Loucy (cell line): ENCODE results near the gene LHX4.
A peak's percentile ranks its signal among the peaks of the same experiment; 100 is the strongest.

Source experiments
- H2AFZ ChIP-seq: fragments of 200-600 bp; sonication (generic); 2 replicates; pipeline ENCODE4 v1.6.0; 2016; ENCODE audit warnings: antibody characterized with exemption, mild to moderate bottlenecking, low read length, moderate library complexity
- H3F3A ChIP-seq: fragments of 200-600 bp; 2 replicates; pipeline ENCODE4 v1.6.0; 2016; ENCODE audit warnings: antibody characterized with exemption, low read depth, mild to moderate bottlenecking
- H3K27me3 ChIP-seq: fragments of 200-600 bp; sonication (generic); 2 replicates; pipeline ENCODE4 v1.6.1; 2014; ENCODE audit warnings: low read length, mild to moderate bottlenecking; ENCODE audit not compliant: insufficient read depth, poor library complexity, severe bottlenecking
- H3K36me3 ChIP-seq: fragments of 200-600 bp; sonication (generic); 2 replicates; pipeline ENCODE4 v1.6.1; 2016; ENCODE audit warnings: low read length; ENCODE audit not compliant: insufficient read depth
- H3K4me1 ChIP-seq: fragments of 200-600 bp; sonication (generic); 2 replicates; pipeline ENCODE4 v1.5.1; 2014; ENCODE audit warnings: low read length, mild to moderate bottlenecking; ENCODE audit not compliant: insufficient read depth, poor library complexity, severe bottlenecking
- H3K4me2 ChIP-seq: fragments of 200-600 bp; sonication (generic); 2 replicates; pipeline ENCODE4 v1.6.0; 2014; ENCODE audit warnings: antibody characterized with exemption, low read length, low read depth, mild to moderate bottlenecking; ENCODE audit not compliant: poor library complexity, severe bottlenecking
- H3K4me3 ChIP-seq: fragments of 200-600 bp; sonication (generic); 2 replicates; pipeline ENCODE4 v1.5.1; 2014; ENCODE audit warnings: low read length, mild to moderate bottlenecking, mixed read lengths; ENCODE audit not compliant: poor library complexity, severe bottlenecking
- H3K79me2 ChIP-seq: fragments of 200-600 bp; sonication (generic); 2 replicates; pipeline ENCODE4 v1.6.1; 2014; ENCODE audit warnings: low read length; ENCODE audit not compliant: insufficient read depth
- H3K9ac ChIP-seq: fragments of 200-600 bp; sonication (generic); 2 replicates; pipeline ENCODE4 v1.6.0; 2014; ENCODE audit warnings: mild to moderate bottlenecking, low read depth, low read length, moderate library complexity; ENCODE audit not compliant: poor library complexity, severe bottlenecking
- H3K9me2 ChIP-seq: fragments of 200-600 bp; sonication (generic); replicated peaks from 2 replicates; pipeline ENCODE4 v1.6.1; 2016; ENCODE audit warnings: low read depth, low read length, mixed read lengths
- H3K9me3 ChIP-seq: fragments of 200-600 bp; sonication (generic); 2 replicates; pipeline ENCODE4 v1.6.1; 2014; ENCODE audit warnings: mild to moderate bottlenecking, antibody characterized with exemption, low read length, low read depth; ENCODE audit not compliant: insufficient read depth
- H4K20me1 ChIP-seq: fragments of 200-600 bp; sonication (generic); 2 replicates; pipeline ENCODE4 v1.6.0; 2014; ENCODE audit warnings: antibody characterized with exemption, low read length, mild to moderate bottlenecking; ENCODE audit not compliant: insufficient read depth, poor library complexity, severe bottlenecking
- CTCF ChIP-seq: fragments of 200-600 bp; sonication (generic); conservative IDR thresholded peaks from 2 replicates; pipeline ENCODE4 v1.5.1; 2014; ENCODE audit warnings: mild to moderate bottlenecking, antibody characterized with exemption, low read length
- EZH2phosphoT487 ChIP-seq: fragments of 200-600 bp; IDR thresholded peaks from 2 replicates; pipeline ENCODE4 v1.6.1; 2018; ENCODE audit warnings: antibody characterized with exemption, mild to moderate bottlenecking, moderate library complexity, borderline replicate concordance

Gene LHX4

GRCh38 chr1:180287988-180288705, 58.1 kb downstream of the LHX4 start:
- no peaks in the 10 kb centered on the region for H4K20me1 ChIP-seq
- H3K27me3 ChIP-seq = no peaks in the 10 kb centered on the region
- H3K9me2 ChIP-seq = no peaks in the 10 kb centered on the region
- H3K4me3 ChIP-seq = no peak overlapping the region
- H3K9me3 ChIP-seq = peaks cover 8% of the 10 kb centered on the region; the same call in 1 of the 2 replicates
- H3K9ac ChIP-seq = no peak overlapping the region
- no peaks in the 10 kb centered on the region for H3K79me2 ChIP-seq
- H3F3A ChIP-seq = no peaks in the 10 kb centered on the region
- H2AFZ ChIP-seq = no peak overlapping the region
- peaks cover 65% of the 10 kb centered on the region for H3K36me3 ChIP-seq
- peaks cover 10% of the 10 kb centered on the region for H3K4me1 ChIP-seq
- no peak overlapping the region for H3K4me2 ChIP-seq
- TF ChIP-seq CTCF = no peak
- no peak for TF ChIP-seq EZH2phosphoT487

GRCh38 chr1:180288940-180289339, 58.9 kb downstream of the LHX4 start:
- no peaks in the 10 kb centered on the region for H3K9me2 ChIP-seq
- H3K27me3 ChIP-seq = no peaks in the 10 kb centered on the region
- H3K79me2 ChIP-seq = no peaks in the 10 kb centered on the region
- H3F3A ChIP-seq = no peaks in the 10 kb centered on the region
- TF ChIP-seq CTCF (no peak), EZH2phosphoT487 (no peak)
- no peak overlapping the region for H3K9ac ChIP-seq
- H3K4me2 ChIP-seq = peak overlapping the region; percentile 7
- no peak overlapping the region for H3K4me3 ChIP-seq
- H3K36me3 ChIP-seq = peaks cover 57% of the 10 kb centered on the region
- peaks cover 8% of the 10 kb centered on the region; the same call in 1 of the 2 replicates for H3K9me3 ChIP-seq
- H2AFZ ChIP-seq = no peak overlapping the region
- H4K20me1 ChIP-seq = no peaks in the 10 kb centered on the region
- peaks cover 10% of the 10 kb centered on the region for H3K4me1 ChIP-seq

DNA sequence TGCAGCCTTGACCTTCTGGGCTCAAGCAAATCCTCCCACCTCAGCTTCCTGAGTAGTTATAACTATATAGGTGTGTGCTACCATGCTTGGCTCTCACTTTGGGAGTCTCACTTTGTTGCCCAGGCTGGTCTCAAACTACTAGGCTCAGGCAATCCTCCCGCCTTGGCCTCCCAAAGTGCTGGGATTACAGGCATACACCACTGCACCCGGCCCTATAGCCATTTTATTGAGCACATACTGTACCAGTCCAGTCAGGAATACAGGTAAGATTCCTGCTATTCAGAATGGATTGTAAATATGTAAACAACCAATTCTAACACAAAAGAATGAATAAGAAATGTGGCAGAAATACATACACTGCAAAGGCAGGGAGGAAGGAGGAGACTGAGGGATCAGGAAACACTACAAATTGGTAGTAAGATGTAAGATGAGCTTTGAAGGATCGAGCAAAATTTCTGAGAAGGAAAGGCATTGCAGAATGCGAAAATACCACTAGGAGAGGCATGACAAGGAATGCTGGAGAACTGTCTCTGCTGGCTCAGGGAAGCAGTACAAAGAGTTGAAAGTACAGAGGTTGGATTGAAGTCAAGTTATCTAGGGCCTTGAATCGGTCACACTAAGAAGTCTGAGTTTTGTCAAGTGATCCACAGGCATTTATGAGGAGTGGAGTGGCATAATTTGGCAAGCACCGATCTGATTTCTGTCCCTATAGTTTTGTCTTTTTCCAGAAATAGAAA, 60.4 kb downstream of the LHX4 start:
- Histone ChIP-seq H3K4me2 (no peak overlapping the region), H3K36me3 (peaks cover 43% of the 10 kb centered on the region), H3K9ac (no peak overlapping the region), H3K27me3 (no peaks in the 10 kb centered on the region), H2AFZ (no peak overlapping the region), H3F3A (no peaks in the 10 kb centered on the region), H3K4me3 (no peak overlapping the region), H3K79me2 (no peaks in the 10 kb centered on the region), H3K4me1 (peaks cover 10% of the 10 kb centered on the region), H3K9me2 (no peaks in the 10 kb centered on the region), H4K20me1 (no peaks in the 10 kb centered on the region), H3K9me3 (peaks cover 8% of the 10 kb centered on the region; the same call in 1 of the 2 replicates)
- no peak for TF ChIP-seq CTCF
- TF ChIP-seq EZH2phosphoT487 = no peak
